HG03565 (cell line): ENCODE results near the gene PTPN5.
A peak's percentile ranks its signal among the peaks of the same experiment; 100 is the strongest.

Experiments
- ATAC-seq: cut with Tn5 transposase; IDR thresholded peaks from one replicate; pipeline ENCODE4 v1.9.1; 2021; ENCODE audit warnings: mild to moderate bottlenecking, moderate library complexity; ENCODE audit not compliant: unreplicated experiment

Gene PTPN5

GRCh38 chr11:18743365-18743764 is 48.2 kb downstream of the PTPN5 start:
- no peak for ATAC-seq

GRCh38 chr11:18741783-18742182 is 49.8 kb downstream of the PTPN5 start:
- ATAC-seq: no peak

GRCh38 chr11:18739685-18740084 is 51.9 kb downstream of the PTPN5 start:
- ATAC-seq: no peak

GRCh38 chr11:18737642-18738041 is 54.0 kb downstream of the PTPN5 start:
- ATAC-seq: no peak

GRCh38 chr11:18736590-18737148 is 54.9 kb downstream of the PTPN5 start:
- ATAC-seq: no peak

- no peak for ATAC-seq
Observed at GRCh38 chr11:18733202-18733601, 58.4 kb downstream of the PTPN5 start.

GRCh38 chr11:18731949-18732821 is 59.4 kb downstream of the PTPN5 start:
- no peak for ATAC-seq

- ATAC-seq: no peak
Observed at GRCh38 chr11:18731441-18731840, 60.2 kb downstream of the PTPN5 start.

GRCh38 chr11:18730020-18730419 is 61.6 kb downstream of the PTPN5 start:
- no peak for ATAC-seq

GRCh38 chr11:18729426-18729825 is 62.2 kb downstream of the PTPN5 start:
- no peak for ATAC-seq

- ATAC-seq: no peak
Observed at GRCh38 chr11:18728658-18729057, 62.9 kb downstream of the PTPN5 start.

- peak; percentile 45 for ATAC-seq
Observed at GRCh38 chr11:18727479-18728236, 63.9 kb downstream of the PTPN5 start.

- no peak for ATAC-seq
Observed at GRCh38 chr11:18726040-18726439, 65.6 kb downstream of the PTPN5 start, which contains the start of gene IGSF22. IGSF22 (minus strand) TSS chr11:18726188; CDS start chr11:18724236, 1,952 bp downstream.

- no peak for ATAC-seq
Observed at GRCh38 chr11:18723991-18724390, 67.6 kb downstream of the PTPN5 start.

- no peak for ATAC-seq
Observed at GRCh38 chr11:18722293-18722637, 69.3 kb downstream of the PTPN5 start.

GRCh38 chr11:18721561-18722292 is 69.9 kb downstream of the PTPN5 start:
- ATAC-seq: no peak

- peak; percentile 66 for ATAC-seq
Observed at GRCh38 chr11:18720808-18721560, 70.6 kb downstream of the PTPN5 start.

GRCh38 chr11:18720091-18720807 is 71.3 kb downstream of the PTPN5 start:
- ATAC-seq: no peak

GRCh38 chr11:18715476-18715875 is 76.1 kb downstream of the PTPN5 start:
- no peak for ATAC-seq

GRCh38 chr11:18714443-18714780 is 77.2 kb downstream of the PTPN5 start:
- no peak for ATAC-seq
